Activated CD8-positive, alpha-beta memory T cell treated with anti-CD3 and anti-CD28 coated beads, Interleukin-2, amount 50 U/mL, for 1 hour (primary cell): Measurements from ENCODE around the gene TMEM131.

Source experiments
- DNase-seq: peaks from one replicate; pipeline ENCODE4 v3.0.0-alpha.2; 2020; ENCODE audit errors: extremely low read depth

TMEM131 gene

DNA sequence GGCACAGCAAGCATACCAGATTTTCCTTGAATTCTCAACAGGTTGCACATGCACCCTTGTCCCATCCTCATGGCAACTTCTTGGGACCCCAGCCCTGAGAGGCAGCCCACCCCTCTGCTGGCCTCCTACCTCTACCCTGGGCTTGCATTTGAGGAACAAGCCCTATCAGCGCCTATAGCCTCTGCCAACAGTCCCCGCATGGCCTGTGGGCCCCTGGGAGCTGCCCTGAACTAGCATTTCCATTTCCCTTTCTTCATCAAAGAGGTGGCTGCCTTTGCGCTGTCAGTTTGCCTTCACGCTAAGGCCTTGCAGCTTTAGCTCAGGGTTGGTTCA, 287.7 kb downstream of the TMEM131 start:
- no peak for DNase-seq

DNA sequence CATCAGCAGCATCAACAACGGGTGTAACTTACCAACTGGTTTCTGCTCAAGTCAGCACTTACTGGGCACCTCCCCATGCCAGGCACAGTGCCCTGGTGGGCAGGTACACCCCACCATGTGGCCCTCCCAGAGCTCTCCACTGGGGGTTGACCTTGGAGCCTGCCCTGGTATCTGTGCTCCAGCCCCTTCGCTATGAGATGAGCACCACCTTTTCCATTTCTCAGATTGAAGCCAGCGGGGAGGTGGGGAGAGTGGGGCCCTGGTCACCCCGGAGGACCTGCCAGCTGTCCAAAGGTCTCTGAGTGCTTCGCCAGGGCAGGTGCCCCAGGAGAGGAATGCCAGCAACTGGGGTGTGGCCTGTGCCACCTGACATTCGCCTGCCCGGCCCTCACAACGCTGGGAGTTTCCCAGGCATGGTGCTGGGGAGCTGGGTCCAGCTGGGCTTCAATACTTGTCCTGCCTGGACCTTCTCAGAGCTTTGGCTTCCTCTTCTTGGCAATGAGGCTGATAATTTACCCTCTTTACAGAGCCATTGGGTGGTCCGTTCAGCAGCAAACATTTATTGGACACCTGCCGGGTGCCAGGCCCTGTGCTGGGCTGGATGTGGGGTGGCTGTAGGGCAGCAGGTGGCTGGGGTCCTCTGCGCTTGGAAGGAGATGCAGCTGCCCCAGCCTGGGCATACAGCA, 288.2 kb downstream of the TMEM131 start:
- no peak for DNase-seq

DNA sequence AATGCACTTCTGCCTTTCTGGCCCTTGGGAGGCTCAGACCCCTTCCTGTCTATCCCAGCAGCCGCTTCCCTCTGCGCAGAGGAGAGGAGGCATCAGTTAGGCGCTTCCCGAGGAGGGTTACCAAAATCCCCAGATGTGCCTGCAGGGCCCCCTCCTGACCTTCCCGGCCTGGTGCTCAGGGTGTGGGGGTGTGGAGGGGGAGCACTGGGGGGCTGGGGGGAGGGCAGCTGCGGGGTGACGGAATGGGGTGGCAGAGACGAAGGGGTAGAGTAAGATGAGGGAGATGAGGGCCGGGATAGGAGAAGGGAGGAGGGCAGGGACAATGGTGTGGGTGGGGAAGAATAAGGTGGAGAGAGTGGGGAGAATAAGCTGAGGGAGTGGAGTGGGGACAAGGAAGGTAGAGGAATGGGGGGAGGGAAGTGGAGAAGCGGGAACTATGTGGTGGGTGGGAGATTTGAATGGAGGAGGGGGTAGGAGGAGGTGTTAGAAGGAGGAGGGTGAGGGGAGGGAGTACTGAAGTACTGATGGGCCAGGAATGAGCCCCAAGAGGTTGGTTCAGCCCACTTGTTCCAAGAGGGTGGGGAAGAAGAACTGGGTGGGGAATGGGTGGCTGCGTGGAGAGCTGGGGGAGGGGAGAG, 288.9 kb downstream of the TMEM131 start:
- DNase-seq, result no peak
